ENCODE results near the gene XPC. TPM values are rescaled to one million over a fixed set of nuclear protein-coding genes. Genes with fewer than 3 reads are reported as not detected.

Gene XPC
- total and polyA plus RNA-seq, 7 donors = 8.1 to 37.5 (median 30.3) TPM

GRCh38 chr3:14186854-14187458 lies 8.6 kb upstream of the XPC start:
- H3K9me3 ChIP-seq = no peaks in the 10 kb centered on the region
- peaks cover 3 to 70% (median 8%) of the 10 kb centered on the region in 4 donors for H3K36me3 ChIP-seq
- intact Hi-C loops (cut with DNase I) = no loop called here
- H3K27me3 ChIP-seq = no peaks in the 10 kb centered on the region
- no peaks in the 10 kb centered on the region for H3K4me1 ChIP-seq
- no peak for DNase-seq
- TF ChIP-seq EP300 (IDR thresholded peaks at IDR 0.05) (no peak), POLR2A (IDR thresholded peaks at IDR 0.05) (no peak), POLR2AphosphoS5 (IDR thresholded peaks at IDR 0.05) (no peak), CTCF (IDR thresholded peaks at IDR 0.05) (no peak)
- no peak overlapping the region for H3K27ac ChIP-seq
- H3K4me3 ChIP-seq = no peak overlapping the region
- 97% methylated on average over 5 of the region's 5 CpGs for WGBS, 2 donors

GRCh38 chr3:14183015-14183577 lies 4.7 kb upstream of the XPC start:
- peaks cover 0 to 10% (median 9%) of the 10 kb centered on the region in 4 donors for H3K4me1 ChIP-seq
- TF ChIP-seq EP300 (IDR thresholded peaks at IDR 0.05) = no peak
- no peak for TF ChIP-seq POLR2AphosphoS5 (IDR thresholded peaks at IDR 0.05)
- no peak for TF ChIP-seq POLR2A (IDR thresholded peaks at IDR 0.05)
- TF ChIP-seq CTCF (IDR thresholded peaks at IDR 0.05) = no peak
- peaks cover 3 to 67% (median 10%) of the 10 kb centered on the region in 4 donors for H3K36me3 ChIP-seq
- H3K9me3 ChIP-seq = no peaks in the 10 kb centered on the region
- no peak overlapping the region for H3K27ac ChIP-seq
- H3K27me3 ChIP-seq = no peaks in the 10 kb centered on the region
- WGBS, 2 donors = 53 to 65% methylated on average over 2 of the region's 2 CpGs
- intact Hi-C loops (cut with DNase I) = no loop called here
- H3K4me3 ChIP-seq = no peak overlapping the region
- no peak for DNase-seq

GRCh38 chr3:14181253-14181652 lies 2.9 kb upstream of the XPC start:
- H3K27ac ChIP-seq = no peak overlapping the region
- H3K27me3 ChIP-seq = no peaks in the 10 kb centered on the region
- no peak for DNase-seq
- no peaks in the 10 kb centered on the region for H3K9me3 ChIP-seq
- H3K4me1 ChIP-seq = peaks cover 0 to 26% (median 24%) of the 10 kb centered on the region in 4 donors
- H3K4me3 ChIP-seq = no peak overlapping the region
- intact Hi-C loops (cut with DNase I) = no loop called here
- peaks cover 0 to 48% (median 10%) of the 10 kb centered on the region in 4 donors for H3K36me3 ChIP-seq
- WGBS, 2 donors = 95 to 99% methylated on average over 3 of the region's 3 CpGs
- no peak for TF ChIP-seq POLR2A (IDR thresholded peaks at IDR 0.05)
- no peak for TF ChIP-seq POLR2AphosphoS5 (IDR thresholded peaks at IDR 0.05)
- TF ChIP-seq CTCF (IDR thresholded peaks at IDR 0.05) = no peak
- no peak for TF ChIP-seq EP300 (IDR thresholded peaks at IDR 0.05)

- intact Hi-C loops (cut with DNase I) = loop anchor here (2.0 to 10.0 kb wide), 4 partner anchors 35 to 765 kb away; partner anchors contain the start of genes CCDC174 and NR2C2
Measured at GRCh38 chr3:14179795-14180194, 1.4 kb upstream of the XPC start.

More at GRCh38 chr3:14179795-14180194, 1.4 kb upstream of the XPC start:
- Histone ChIP-seq H3K27me3 (no peaks in the 10 kb centered on the region), H3K27ac (no peak overlapping the region), H3K4me3 (no peak overlapping the region), H3K36me3 (peaks cover 0 to 34% (median 8%) of the 10 kb centered on the region in 4 donors), H3K4me1 (peaks cover 0 to 32% (median 29%) of the 10 kb centered on the region in 4 donors), H3K9me3 (no peaks in the 10 kb centered on the region)
- TF ChIP-seq POLR2A (IDR thresholded peaks at IDR 0.05) (no peak), EP300 (IDR thresholded peaks at IDR 0.05) (no peak), CTCF (IDR thresholded peaks at IDR 0.05) (no peak), POLR2AphosphoS5 (IDR thresholded peaks at IDR 0.05) (no peak)
- 97 to 98% methylated on average over 1 of the region's 1 CpG for WGBS, 2 donors
- DNase-seq = no peak
